Endothelial cell of umbilical vein (primary cell): Measurements from ENCODE around the gene RAB7A. TPM values are rescaled to one million over a fixed set of nuclear protein-coding genes. Genes with fewer than 3 reads are reported as not detected.

Source experiments
- BruUV-seq: library from RNA; stranded (reverse); fragments of 400-500 nt; replicated peaks from 2 replicates; lab custom pipeline; 2021; lab: Mats Ljungman, UMichigan
- CTCF ChIA-PET: fragments of 300-600, 350-600 bp; sonication (Branson Sonifier 250); formaldehyde crosslinking; loops from one replicate; lab custom pipeline; 2021; ENCODE audit warnings: antibody characterized with exemption, inconsistent platforms; lab: Charles Lee
- POLR2A ChIA-PET: fragments of 300-600, 350-600 bp; sonication (Branson Sonifier 250); formaldehyde crosslinking; loops from one replicate; lab custom pipeline; 2021; ENCODE audit warnings: antibody characterized with exemption, inconsistent platforms; lab: Charles Lee
- DNase-seq: peaks from one replicate; pipeline ENCODE4 v3.0.0-alpha.2; 2011; ENCODE audit warnings: low read depth, low spot score
- FAIRE-seq: peaks from 2 replicates; lab custom pipeline; 2011; peaks lifted over from hg19 to GRCh38; lab: Jason Lieb, UNC
- H2AFZ ChIP-seq: 2 replicates; pipeline ENCODE4 v1.6.0; 2012; ENCODE audit warnings: low read depth, low read length, control low read depth, inconsistent platforms
- H3K27ac ChIP-seq: 2 replicates; pipeline ENCODE4 v1.5.1; 2011; ENCODE audit warnings: low read depth, mild to moderate bottlenecking, control low read depth, low read length, moderate library complexity; ENCODE audit not compliant: insufficient read depth
- H3K27me3 ChIP-seq, 2 experiments: 2 replicates each; pipeline versions ENCODE4 v1.6.0 to v1.6.1; 2011; ENCODE audit warnings: low read length in 2 of 2, mixed read lengths in 1 of 2; ENCODE audit not compliant: control insufficient read depth in 2 of 2, insufficient read depth in 2 of 2
- H3K36me3 ChIP-seq, 2 experiments: 2 replicates in 1 of 2; 3 replicates in 1 of 2; pipeline ENCODE4 v1.5.1; 2011; ENCODE audit warnings: low read length in 2 of 2, mild to moderate bottlenecking in 1 of 2, moderate library complexity in 1 of 2; ENCODE audit not compliant: control insufficient read depth in 2 of 2, insufficient read depth in 2 of 2; ENCODE audit errors: extremely low read depth in 1 of 2
- H3K4me1 ChIP-seq: 3 replicates; pipeline ENCODE4 v1.5.1; 2011; ENCODE audit warnings: mild to moderate bottlenecking, low read length; ENCODE audit not compliant: control insufficient read depth, insufficient read depth; ENCODE audit errors: extremely low read depth
- H3K4me2 ChIP-seq: 2 replicates; pipeline ENCODE4 v1.6.1; 2011; ENCODE audit warnings: low read length, control low read depth, mixed read lengths; ENCODE audit not compliant: insufficient read depth
- H3K4me3 ChIP-seq, 3 experiments: fragments of 200-600 bp in 1 of 3; sonication (generic), shearing (Covaris generic) in 1 of 3; replicated peaks in 1 of 3; 2 replicates each; pipeline ENCODE4 v1.5.1; 2011 to 2016; ENCODE audit warnings: control low read depth in 3 of 3, low read length in 3 of 3, mild to moderate bottlenecking in 2 of 3, inconsistent platforms in 1 of 3, low read depth in 1 of 3, moderate library complexity in 1 of 3; ENCODE audit not compliant: insufficient read depth in 1 of 3
- H3K79me2 ChIP-seq: 2 replicates; pipeline ENCODE4 v1.6.0; 2012; ENCODE audit warnings: low read length, inconsistent platforms; ENCODE audit not compliant: control insufficient read depth, insufficient read depth
- H3K9ac ChIP-seq: replicated peaks from 2 replicates; pipeline ENCODE3; 2011; ENCODE audit warnings: low read length, control low read depth; ENCODE audit not compliant: insufficient read depth; ENCODE audit errors: extremely low read depth
- H3K9me1 ChIP-seq: replicated peaks from 3 replicates; pipeline ENCODE4 v1.6.0; 2011; ENCODE audit warnings: mild to moderate bottlenecking, low read length; ENCODE audit not compliant: control insufficient read depth, insufficient read depth; ENCODE audit errors: extremely low read depth
- H3K9me3 ChIP-seq: replicated peaks from 2 replicates; pipeline ENCODE4 v1.5.1; 2012; ENCODE audit warnings: low read length, inconsistent platforms; ENCODE audit not compliant: control insufficient read depth, insufficient read depth
- H4K20me1 ChIP-seq: replicated peaks from 2 replicates; pipeline ENCODE3; 2011; ENCODE audit warnings: mild to moderate bottlenecking, low read length; ENCODE audit not compliant: control insufficient read depth, insufficient read depth; ENCODE audit errors: extremely low read depth
- CTCF ChIP-seq, 2 donors: IDR thresholded peaks; 1 replicate in 1 of 2; 2 replicates in 1 of 2; pipeline ENCODE4 v1.5.1; 2011; ENCODE audit warnings: low read length in 2 of 2, mild to moderate bottlenecking in 2 of 2, moderate library complexity in 2 of 2, control low read depth in 1 of 2, inconsistent platforms in 1 of 2, low read depth in 1 of 2; ENCODE audit not compliant: insufficient read depth in 1 of 2; ENCODE audit errors: extremely low read depth in 1 of 2
- EZH2 ChIP-seq: IDR thresholded peaks from 2 replicates; pipeline ENCODE4 v1.6.1; 2012; ENCODE audit warnings: borderline replicate concordance, low read depth, mild to moderate bottlenecking, moderate library complexity, low read length, inconsistent platforms; ENCODE audit not compliant: severe bottlenecking
- FOS ChIP-seq: IDR thresholded peaks from 2 replicates; pipeline ENCODE4 v1.6.1; 2011; ENCODE audit warnings: mild to moderate bottlenecking, low read length, moderate library complexity, borderline replicate concordance; ENCODE audit not compliant: insufficient read depth
- GATA2 ChIP-seq: IDR thresholded peaks from 2 replicates; pipeline ENCODE4 v1.7.0; 2011; ENCODE audit warnings: low read depth, mild to moderate bottlenecking, moderate library complexity, mixed read lengths, low read length; ENCODE audit not compliant: insufficient read length, insufficient read depth
- JUN ChIP-seq: IDR thresholded peaks from 2 replicates; pipeline ENCODE4 v1.6.1; 2011; ENCODE audit warnings: borderline replicate concordance, low read depth; ENCODE audit not compliant: insufficient read length, insufficient read depth
- MAX ChIP-seq: IDR thresholded peaks from 2 replicates; pipeline ENCODE4 v1.6.1; 2011; ENCODE audit not compliant: insufficient read depth, insufficient read length
- MYC ChIP-seq: IDR thresholded peaks from one replicate; pipeline ENCODE4 v1.6.1; 2011; ENCODE audit warnings: mild to moderate bottlenecking, low read depth, low read length
- POLR2A ChIP-seq: IDR thresholded peaks from 2 replicates; pipeline ENCODE4 v1.6.1; 2012; ENCODE audit warnings: low read depth, mild to moderate bottlenecking, control low read depth, low read length
- POLR2AphosphoS5 ChIP-seq: IDR thresholded peaks from 2 replicates; pipeline ENCODE4 v1.6.1; 2012; ENCODE audit warnings: low read depth, mild to moderate bottlenecking, control low read depth, low read length, moderate library complexity; ENCODE audit not compliant: insufficient read depth
- dilution Hi-C: fragments of 300-500 bp; cut with MboI; formaldehyde crosslinking; loops from one replicate; pipeline ENCODE4 v1.15.0; 2019; ENCODE audit warnings: low sequenced_read_pairs; ENCODE audit not compliant: extremely low pct_ligation_motif_present
- intact Hi-C: fragments of 100-400 bp; cut with micrococcal nuclease; formaldehyde crosslinking; loops from one replicate; pipeline ENCODE4 v1.10.0; 2022
- polyA plus RNA-seq, 4 experiments: library from polyadenylated mRNA; depleted of rRNA in 3 of 4; stranded (reverse) in 3 of 4; unstranded in 1 of 4; fragments of >200 nt; gene quantifications; 2 replicates each; pipeline versions ENCODE4 v1.2.1 to v1.2.3, GENCODE V29; 2011 to 2012; ENCODE audit warnings: missing spikeins in 1 of 4
- total RNA-seq: library from RNA; stranded (reverse); gene quantifications from 2 replicates; pipeline ENCODE4 v1.2.3, GENCODE V29; 2021

Gene RAB7A
- total and polyA plus RNA-seq, 2 donors (not counting 3 experiments of a cell fraction or from before 2014, with no cell fraction given), result 243 to 262 TPM

- POLR2A ChIA-PET, result no interaction called here
Observed at GRCh38 chr3:128683957-128684356, 42.0 kb upstream of the RAB7A start.

More at GRCh38 chr3:128683957-128684356, 42.0 kb upstream of the RAB7A start:
- FAIRE-seq (no peak), DNase-seq (no peak)
- no peaks in the 10 kb centered on the region for H3K36me3 ChIP-seq
- H2AFZ ChIP-seq, result no peak overlapping the region
- no peak overlapping the region for H3K4me2 ChIP-seq
- intact Hi-C loops, result no loop called here
- H3K4me1 ChIP-seq, result peaks cover 5% of the 10 kb centered on the region
- no peaks in the 10 kb centered on the region for H3K9me3 ChIP-seq
- dilution Hi-C loops, result no loop called here
- no peak overlapping the region for H3K9ac ChIP-seq
- no peaks in the 10 kb centered on the region for H3K79me2 ChIP-seq
- no TSS peak for BruUV-seq
- no peaks in the 10 kb centered on the region for H3K27me3 ChIP-seq
- TF ChIP-seq GATA2, result no peak
- TF ChIP-seq POLR2A, result no peak
- no peak for TF ChIP-seq MAX
- no peak for TF ChIP-seq CTCF (IDR thresholded peaks at IDR 0.05; ENCODE audit: extremely low read depth in 1 of 2, insufficient read depth in 1 of 2, low read depth in 1 of 2, low read length in 2 of 2)
- TF ChIP-seq MYC, result no peak
- no peak for TF ChIP-seq JUN
- no peak for TF ChIP-seq POLR2AphosphoS5
- no peak for TF ChIP-seq FOS
- no peak for TF ChIP-seq EZH2
- H4K20me1 ChIP-seq, result no peaks in the 10 kb centered on the region
- CTCF ChIA-PET, result no interaction called here
- H3K9me1 ChIP-seq, result no peaks in the 10 kb centered on the region
- no peak overlapping the region for H3K4me3 ChIP-seq
- no peak overlapping the region for H3K27ac ChIP-seq
